ENCODE data around the gene PGLYRP3.

PGLYRP3 gene

DNA sequence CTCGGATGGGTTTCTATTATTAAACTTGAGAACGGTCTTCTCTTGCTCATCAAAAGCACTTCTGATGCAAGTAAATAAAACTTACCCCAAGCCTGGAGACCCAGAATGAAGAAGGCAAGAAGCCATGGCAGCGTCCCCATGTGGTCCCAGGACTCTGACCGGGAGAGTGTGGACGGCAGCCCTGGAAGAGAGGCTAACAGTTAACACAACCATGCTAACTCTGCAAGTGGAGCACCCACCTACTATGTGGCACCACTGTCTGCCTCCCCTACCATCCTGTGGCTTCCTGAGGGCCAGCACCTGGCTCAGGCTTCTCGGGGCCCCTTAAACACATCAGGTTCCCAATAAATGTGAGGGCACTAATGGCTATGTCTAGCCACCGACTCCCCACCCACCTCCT lies 2.2 kb downstream of the PGLYRP3 start:
- DNase-seq, result no peak

DNA sequence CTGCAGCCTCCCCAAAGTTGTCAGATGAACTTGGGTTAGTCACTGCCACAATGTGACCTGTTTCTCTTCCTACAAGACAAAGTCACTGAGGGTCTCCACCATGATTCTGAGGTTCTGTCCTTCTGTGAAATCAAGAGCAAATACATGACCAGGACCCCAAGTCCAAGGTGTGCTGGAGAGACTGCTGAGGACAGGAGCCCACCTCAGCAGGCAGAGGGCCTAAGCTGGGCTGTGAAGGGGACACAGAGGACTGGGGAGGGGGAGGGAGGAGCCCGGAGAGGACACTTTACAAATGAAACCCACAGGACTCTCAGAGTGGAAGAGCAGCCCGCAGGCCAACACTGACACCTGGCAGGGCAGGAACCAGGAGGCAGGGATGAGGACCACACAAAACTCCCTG lies 3.3 kb downstream of the PGLYRP3 start:
- DNase-seq, result no peak

DNA sequence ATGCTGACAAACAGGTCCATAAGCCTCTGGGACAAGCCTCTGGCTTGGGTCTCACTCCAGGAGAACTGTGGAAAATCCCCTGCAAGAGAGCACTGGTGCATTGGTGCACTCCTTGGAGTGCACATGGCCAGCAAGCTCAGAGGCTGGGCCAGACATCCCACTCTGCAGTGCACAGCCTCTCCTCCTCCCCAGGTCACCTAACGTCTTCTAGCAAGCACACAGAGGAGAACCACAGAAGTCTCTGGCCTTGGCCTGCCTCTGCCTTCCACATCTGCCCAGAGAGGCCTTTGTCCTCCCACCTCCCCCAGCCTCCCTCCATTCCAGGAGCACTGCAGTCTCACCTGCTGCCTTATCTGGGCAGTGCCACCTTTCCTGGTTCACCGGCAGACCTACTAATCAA lies 4.2 kb downstream of the PGLYRP3 start:
- DNase-seq, result no peak

DNA sequence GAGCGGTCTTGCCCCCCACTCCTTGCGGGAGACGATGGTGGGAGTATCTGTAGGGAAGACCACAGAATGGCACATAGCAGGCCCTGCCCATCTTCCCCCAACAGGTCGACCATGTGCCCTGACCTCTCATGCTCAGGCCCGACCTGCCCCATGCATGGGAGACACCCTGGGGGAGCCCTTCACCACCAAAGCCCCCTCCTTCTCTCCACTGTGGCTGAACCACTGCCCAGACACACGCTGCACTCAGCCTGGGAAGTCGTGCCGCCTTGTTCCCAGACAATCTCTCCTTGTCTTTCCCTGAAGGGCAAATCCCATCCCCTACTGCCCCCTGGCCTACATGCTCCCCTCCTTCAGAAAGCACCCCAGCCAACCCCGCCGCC lies 5.5 kb downstream of the PGLYRP3 start:
- DNase-seq, result no peak

DNA sequence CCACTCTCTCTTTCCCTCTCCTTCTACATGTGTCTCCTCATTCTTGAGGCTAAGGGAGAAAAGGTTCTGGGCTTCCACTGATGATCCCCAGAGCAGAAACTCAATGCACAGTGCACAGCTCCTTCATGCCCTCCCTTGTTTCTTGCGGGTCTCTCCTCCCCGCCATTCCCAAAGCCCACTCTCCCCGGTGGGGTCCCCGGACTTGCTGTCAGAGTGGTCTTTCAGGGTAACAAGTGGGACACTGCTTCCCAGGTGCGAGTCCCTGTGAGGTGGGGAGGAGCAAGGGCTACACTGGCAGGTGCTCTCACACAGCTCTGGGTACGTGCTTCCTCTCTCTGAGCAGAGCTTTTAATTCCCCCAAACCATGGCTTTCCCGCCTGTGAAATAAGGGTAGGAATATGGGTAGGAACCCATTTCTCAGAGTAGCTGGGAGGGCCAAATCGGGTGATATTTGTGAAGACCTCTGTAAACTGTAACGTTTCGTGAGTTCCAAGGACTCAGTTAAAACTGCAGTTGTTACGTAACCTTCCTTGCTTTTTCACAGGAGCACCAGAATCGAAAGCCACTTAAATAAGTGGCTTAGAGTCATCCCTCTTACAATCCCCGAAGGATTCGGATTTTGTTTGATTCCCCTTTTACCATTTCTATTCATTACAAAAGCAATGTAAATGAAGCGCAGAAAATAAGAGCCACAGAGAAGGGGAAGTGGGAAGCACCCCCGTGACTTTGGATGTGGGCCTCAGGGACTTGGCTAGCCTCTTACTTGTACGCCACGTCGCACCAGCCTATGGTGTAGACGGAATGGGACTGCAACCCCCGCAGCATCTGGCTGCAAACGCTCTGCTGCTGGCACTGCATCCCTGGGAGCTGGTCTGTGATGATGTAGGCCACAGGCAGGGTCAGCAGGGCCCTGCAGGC lies 6.2 kb downstream of the PGLYRP3 start:
- no peak for DNase-seq

DNA sequence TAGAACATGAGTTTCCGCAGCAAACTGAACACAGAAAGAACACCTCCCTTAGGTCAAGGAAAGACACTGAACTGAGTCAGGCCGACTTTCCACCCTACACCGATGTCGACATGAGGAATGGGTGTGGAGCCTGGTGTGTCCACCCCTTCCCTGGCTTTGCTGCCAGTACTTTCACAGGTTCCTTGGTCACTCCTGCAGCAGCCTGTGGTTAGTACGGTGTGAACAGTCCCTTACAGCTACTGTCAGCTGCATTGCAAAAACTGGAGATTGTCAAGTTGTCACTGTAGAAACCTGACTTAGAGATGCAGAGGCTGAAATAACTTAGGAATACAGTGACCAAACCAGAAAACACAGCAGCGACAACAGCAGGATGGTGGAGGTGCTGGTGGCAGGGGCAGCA lies 7.1 kb downstream of the PGLYRP3 start:
- DNase-seq, result no peak

DNA sequence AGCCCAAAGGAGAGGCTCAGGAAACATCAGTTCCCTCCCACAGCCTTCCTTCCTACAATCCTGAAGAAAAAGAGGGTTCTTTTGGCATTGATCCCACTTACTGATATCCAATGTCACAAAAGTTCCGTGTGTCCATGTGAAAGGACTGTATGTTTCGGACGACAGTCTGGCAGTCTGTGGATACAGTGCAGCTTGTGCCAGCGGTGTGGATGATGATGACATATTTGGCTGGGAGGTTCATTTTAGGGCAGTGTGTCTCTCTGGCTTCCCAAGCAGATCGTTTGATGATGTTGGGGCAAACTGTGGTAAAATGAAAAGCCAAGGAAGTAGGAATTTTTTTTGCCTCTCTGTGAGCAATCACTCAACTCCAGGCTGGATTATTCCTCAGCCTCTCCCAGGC lies 10.4 kb downstream of the PGLYRP3 start:
- DNase-seq, result no peak

DNA sequence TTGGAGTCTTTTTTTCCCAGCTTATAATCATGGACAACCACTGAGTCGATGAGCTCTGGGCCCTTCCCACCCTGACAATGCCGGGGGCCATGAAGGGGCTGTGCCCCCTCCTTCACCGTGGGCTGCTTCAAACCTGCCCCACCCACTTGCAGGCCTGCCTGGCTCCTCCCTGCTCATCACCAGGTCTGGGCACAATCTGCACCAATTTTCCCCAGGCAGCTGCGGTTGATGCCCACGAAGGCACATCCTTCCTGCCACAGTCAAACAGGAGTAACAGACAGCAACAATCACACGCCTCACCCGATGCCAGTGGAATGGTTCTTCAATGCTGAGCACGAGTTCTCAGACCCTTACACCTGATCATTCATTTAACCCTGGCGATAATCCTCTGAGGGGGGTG lies 18.9 kb downstream of the PGLYRP3 start:
- DNase-seq, result peak; percentile 56

DNA sequence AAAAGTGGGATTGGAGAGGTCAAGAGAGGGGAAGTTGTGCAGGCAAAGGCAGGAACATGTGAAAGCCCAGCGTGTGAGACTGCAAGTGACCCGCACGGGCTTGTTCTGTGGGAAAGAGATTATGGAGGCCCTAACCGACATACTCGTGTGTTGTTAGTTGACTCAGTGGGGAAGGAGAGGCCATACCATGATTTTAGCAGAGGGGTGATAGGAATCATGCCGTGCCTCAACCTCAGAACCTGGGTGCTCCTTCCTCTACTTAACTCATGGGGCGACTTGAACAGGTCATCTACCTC lies 19.3 kb downstream of the PGLYRP3 start:
- no peak for DNase-seq

DNA sequence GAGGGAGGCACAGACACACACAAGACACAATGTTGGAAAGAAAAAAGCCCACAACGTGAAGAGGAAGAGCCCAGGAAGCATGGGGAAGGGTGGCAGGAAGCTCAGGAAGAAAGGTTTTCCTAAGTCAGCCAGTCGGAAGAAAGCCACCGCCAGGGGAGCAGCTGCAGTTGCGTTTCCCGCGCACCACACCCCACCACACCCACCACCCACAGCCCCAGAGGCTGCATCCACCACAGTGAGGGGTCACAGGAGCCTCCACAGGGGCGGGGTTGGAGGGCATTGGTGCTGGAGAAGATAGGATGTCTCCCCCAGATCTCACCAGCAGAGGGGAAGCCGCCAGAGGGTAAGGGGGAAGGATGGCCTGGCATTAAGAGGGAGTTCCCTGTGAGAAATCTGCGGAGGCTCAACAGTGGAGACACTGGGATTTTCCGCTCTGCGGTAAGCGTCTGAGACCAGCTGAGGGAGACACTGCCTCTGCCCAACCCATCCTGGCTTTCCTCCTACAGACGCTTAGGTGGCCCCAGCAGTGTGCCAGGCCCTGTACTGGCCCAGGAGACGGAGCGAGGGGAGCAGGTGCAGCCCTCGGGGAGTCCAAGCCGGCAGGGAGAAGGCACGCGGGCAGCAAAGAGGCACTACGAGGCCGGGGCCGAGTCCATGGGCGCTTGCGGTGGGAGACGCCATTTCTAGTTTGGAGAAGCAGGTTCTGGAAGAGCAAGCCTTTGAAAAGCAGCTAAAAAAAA lies 19.8 kb downstream of the PGLYRP3 start:
- no peak for DNase-seq

DNA sequence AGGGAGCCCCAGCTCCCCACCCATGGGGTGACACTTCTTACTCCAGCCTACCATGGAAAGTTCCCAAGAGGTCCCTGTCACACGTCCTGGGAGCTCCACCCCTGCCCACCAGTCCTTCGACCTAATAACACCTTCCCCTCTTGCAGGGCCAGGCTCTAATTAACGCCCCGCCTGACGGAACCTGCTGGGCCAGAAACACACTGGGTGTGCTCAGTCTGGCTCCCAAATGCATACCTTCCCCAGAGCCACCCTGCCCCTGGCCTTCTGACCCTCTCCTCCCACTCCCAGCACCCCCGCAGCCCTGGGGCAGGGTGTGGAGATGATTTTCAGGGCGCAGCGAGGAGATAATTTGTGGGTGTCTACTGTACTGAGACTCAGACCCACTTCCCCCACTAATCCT lies 20.6 kb downstream of the PGLYRP3 start:
- no peak for DNase-seq

DNA sequence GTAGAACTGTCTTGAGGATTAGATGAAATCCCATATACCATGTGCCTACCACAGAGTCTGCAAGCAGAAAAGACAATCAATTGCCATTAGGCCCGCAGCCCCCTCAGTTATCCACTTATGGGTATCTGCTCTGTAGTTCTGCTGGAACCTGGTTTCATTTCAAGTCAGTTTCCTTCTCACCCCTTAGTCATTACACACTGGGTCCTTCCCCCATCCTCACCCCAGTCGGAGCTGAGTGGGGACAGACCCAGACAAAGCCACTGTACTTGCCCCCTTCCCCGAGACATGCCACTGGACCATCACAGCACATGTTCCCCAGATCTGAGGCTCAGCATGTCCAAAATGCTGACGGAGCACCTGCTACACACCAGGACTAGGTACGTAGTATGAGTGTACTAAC lies 21.2 kb downstream of the PGLYRP3 start:
- no peak for DNase-seq

DNA sequence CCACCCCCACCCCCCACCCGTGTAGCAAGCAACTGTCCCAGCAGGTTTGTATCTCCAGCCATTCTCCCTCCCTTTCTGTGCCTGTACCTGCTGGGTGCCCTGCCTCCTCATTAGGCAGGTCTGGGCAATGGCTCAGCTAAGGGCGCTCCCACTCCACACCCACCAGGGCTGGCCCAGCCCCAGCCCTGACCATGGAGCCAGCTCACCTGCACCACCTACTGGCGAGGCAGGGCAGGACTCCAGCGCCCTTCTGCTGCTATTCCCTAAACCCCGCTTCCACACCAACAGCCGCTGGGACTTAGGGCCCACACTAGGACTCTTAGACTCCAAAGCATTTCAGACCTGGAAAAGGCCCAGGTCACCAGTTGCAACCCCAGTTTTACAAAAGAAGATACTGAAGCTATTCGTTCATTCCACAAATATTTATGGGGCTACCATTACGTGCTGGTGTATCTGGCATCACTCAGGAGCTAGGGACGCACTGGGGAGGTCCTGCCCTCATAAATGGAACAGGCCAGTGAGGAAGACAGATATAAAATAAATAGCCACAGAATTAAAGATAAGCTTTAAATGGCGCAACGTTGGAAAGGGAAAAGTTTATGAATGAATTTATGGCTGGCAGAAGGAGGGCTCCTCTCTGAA lies 24.0 kb downstream of the PGLYRP3 start:
- DNase-seq, result no peak

DNA sequence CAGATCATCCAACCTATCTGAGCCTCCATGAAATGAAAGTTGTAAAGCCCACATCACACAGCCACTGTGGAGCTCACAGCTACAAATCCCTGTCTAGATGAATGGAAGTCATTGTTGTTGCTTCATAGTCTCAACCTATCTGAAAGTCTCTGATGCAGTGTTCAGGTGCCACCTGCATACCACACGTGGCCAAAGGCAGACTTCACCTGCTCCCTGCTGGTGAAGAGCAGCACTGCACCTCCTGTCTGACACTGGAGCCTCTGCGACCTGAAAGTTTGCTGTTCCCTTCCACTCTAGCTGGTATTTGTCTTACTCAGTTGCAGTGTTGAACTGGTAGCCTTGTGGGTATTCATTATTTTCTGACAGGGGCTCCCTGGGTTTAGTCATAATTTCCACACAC lies 34.9 kb downstream of the PGLYRP3 start:
- DNase-seq, result no peak

DNA sequence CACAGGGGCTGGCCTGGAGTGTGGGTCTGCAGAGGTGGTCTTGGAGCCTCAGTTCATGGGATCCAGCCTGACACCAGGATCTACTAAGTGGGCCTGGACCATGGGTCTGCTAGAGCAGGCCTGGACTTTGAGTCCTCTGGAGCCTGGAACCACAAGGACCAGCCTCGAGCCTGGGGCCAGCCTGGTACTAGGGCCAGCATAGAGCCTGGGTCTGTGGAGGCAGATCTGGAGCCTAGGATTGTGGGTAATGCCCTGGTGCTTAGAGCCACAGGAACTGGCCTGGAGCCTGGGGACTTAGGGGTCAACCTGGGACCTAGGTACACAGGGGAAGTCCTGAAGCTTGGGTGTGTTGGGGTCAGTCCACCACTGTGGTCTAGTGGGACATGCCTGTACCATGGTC lies 40.6 kb downstream of the PGLYRP3 start:
- DNase-seq, result no peak

DNA sequence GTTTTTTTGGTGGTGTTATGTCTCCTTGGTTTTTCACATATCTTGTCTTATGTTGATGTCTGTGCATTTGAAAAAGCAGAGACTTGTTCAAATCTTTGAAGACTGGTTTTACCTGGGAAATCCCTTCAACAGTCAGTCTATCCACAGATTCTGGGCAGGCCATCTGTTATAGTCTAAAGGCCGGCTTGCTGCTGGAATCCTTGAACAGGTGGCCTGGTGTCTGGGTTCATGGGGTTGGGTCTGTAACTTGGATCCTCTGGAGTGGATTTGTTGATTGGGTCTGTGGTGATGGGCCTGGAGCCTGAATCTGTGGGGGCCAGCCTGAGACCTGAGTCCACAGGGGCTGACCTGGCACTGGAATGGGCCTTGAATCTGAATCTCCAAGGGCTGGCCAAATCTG lies 41.0 kb downstream of the PGLYRP3 start:
- DNase-seq, result no peak

DNA sequence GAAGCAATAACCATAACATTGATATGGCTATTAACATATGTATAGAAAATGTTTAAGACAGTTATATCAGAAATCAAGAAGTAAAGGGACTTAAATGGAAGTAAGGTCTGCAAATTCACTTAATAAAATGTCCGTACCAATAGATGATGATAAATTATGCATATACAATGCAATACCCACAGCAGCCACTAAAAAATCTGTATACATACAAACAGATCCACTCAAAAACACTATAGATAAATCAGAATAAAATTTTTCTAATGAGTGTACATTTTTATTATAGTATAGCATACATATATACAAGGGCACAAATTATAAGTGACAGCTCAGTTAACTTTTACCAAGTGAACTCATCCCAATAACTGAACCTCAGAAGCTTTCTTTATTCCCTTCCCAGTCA lies 47.3 kb downstream of the PGLYRP3 start:
- no peak for DNase-seq

DNA sequence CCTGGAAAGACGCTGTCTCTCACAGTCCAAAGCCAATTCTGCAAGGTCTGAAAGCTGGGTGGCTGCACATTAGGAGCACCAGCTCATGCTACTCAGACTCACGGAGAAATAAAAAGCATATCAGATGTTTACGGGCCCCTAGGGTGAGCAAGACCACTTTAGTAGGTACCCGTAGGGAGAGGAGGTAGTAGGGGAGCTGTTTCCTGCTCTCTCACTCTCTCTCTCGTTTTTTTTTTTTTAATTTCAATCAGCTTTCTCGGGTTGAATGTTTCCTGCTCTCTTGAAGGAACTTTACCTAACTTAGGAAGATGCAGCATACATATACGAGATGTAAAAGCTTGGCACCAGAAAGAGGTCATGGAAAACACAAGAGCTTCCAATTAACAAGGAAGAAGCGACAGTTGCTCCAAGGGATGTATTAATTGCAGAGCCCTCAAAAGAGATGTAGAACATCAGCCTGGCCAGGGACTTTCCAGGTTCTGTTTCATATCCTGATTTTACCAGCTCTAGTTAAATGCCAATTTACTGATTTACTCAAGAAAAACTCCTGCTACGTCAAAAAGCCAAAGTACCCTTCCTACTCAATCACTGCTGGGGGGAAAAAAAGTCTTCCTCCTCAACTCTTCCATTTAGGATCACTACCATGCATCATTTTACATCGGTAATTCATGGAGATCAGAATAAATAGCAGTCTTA lies 50.1 kb downstream of the PGLYRP3 start:
- no peak for DNase-seq

DNA sequence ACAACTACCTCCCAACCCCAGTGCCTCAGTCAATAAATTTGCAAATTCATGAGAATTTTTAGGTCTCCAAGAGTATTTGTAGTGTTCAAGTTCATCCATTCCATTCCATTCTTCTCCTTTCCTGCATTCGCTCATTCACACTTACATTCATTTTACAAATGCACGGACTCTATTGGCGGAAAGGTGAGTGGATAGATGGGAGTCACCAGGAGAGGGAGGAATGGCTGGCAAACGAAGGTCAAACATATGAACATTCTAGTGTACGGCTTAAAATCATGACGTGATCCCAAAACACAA lies 50.7 kb downstream of the PGLYRP3 start:
- no peak for DNase-seq

DNA sequence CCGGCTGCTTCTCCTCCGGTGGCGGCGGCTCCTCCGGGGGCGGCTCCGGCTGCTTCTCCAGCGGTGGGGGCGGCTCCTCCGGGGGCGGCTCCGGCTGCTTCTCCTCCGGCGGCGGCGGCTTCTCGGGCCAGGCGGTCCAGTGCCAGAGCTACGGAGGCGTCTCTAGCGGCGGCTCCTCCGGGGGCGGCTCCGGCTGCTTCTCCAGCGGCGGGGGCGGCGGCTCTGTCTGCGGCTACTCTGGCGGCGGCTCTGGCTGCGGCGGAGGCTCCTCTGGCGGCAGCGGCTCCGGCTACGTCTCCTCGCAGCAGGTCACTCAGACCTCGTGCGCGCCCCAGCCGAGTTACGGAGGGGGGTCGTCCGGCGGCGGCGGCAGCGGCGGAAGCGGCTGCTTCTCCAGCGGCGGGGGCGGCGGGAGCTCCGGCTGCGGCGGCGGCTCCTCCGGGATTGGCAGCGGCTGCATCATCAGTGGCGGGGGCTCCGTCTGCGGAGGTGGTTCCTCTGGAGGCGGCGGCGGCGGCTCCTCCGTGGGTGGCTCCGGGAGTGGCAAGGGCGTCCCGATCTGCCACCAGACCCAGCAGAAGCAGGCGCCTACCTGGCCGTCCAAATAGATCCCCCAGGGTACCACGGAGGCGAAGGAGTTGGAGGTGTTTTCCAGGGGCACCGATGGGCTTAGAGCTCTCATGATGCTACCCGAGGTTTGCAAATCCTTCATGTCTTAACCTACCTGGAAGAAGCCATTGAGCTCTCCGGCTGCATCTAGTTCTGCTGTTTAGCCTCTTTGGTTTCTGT lies 51.3 kb downstream of the PGLYRP3 start:
- DNase-seq, result no peak

DNA sequence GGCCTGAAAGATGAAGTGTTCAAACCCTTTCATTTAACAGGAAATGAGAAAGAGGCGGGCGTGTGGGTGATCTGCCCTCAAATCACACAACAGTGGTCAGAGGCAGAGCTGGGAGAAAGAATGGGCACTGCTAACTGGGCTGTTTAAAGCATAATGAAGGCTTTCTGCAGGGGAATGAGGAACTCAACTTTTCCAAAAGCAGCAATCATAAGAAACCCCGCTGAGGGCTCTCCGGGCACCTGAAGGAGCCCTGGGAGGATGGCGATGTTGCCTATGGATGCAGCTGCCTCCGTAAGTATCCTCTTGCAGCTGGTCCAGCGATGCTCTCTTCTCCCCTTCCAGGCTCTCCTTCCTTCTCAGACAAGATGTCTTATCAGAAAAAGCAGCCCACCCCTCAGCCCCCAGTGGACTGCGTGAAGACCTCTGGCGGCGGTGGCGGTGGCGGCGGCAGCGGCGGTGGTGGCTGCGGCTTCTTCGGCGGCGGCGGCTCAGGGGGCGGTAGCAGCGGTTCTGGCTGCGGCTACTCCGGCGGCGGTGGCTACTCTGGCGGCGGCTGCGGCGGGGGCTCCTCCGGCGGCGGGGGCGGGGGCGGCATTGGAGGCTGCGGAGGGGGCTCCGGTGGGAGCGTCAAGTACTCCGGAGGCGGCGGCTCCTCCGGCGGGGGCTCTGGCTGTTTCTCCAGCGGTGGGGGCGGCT lies 52.0 kb downstream of the PGLYRP3 start:
- no peak for DNase-seq

DNA sequence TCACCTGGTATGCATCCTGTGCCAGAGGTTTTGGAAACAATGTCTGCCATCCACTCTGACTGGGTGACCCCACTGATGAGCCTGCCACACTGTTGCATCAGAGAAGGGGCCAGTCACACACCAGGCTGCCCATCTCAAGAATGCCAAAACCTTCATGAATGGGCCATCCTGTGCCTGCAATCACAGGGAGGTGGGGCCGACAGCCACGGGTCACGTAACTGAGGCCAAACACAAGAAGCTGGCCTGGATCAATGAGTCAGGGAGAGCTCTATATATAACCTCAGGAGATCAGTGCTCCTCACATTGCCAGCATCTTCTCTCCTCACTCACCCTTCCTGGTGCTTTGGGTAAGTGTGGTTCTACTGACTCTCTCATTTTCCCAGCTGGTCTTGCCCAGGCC lies 53.4 kb downstream of the PGLYRP3 start, which contains the start of gene LORICRIN:
LORICRIN (plus strand) TSS at position 301 of the 400 bp plus-strand sequence. CDS start 1,263 bp downstream, outside the sequence.
- DNase-seq, result no peak
